H1 (cell line): ENCODE data around the gene KCNK2. TPM values are rescaled to one million over a fixed set of nuclear protein-coding genes. Genes with fewer than 3 reads are reported as not detected.

Source experiments
- CTCF ChIA-PET: fragments of 300-600 bp; sonication (Branson Sonifier 250); formaldehyde crosslinking; loops from one replicate; lab custom pipeline; 2021; ENCODE audit not compliant: partially characterized antibody; lab: Charles Lee
- POLR2A ChIA-PET: fragments of 300-600 bp; sonication (Branson Sonifier 250); formaldehyde crosslinking; loops from one replicate; lab custom pipeline; 2021; ENCODE audit warnings: inconsistent platforms; ENCODE audit not compliant: partially characterized antibody; lab: Charles Lee
- DNase-seq, 2 experiments: peaks; one replicate each; pipeline versions ENCODE4 v3.0.0 to v3.0.0-alpha.2; 2010 to 2022; ENCODE audit warnings: low spot score in 2 of 2, low read depth in 1 of 2, mixed read lengths in 1 of 2
- FAIRE-seq: peaks from 2 replicates; lab custom pipeline; 2011; peaks lifted over from hg19 to GRCh38; lab: Jason Lieb, UNC
- H2AFZ ChIP-seq: 2 replicates; pipeline ENCODE4 v1.8.1; 2012; ENCODE audit warnings: low read length, inconsistent platforms
- H2AK5ac ChIP-seq: 2 replicates; pipeline ENCODE4 v1.6.1; 2013; ENCODE audit warnings: low read depth, low read length
- H2BK120ac ChIP-seq: replicated peaks from 2 replicates; pipeline ENCODE3; 2013; ENCODE audit warnings: low read depth, low read length, inconsistent platforms
- H2BK12ac ChIP-seq: 2 replicates; pipeline ENCODE4 v1.6.1; 2013; ENCODE audit warnings: low read depth, low read length
- H2BK15ac ChIP-seq: 2 replicates; pipeline ENCODE4 v1.6.1; 2013; ENCODE audit warnings: low read length
- H2BK20ac ChIP-seq: 2 replicates; pipeline ENCODE4 v1.6.1; 2013; ENCODE audit warnings: low read length
- H2BK5ac ChIP-seq: 2 replicates; pipeline ENCODE4 v1.6.1; 2013; ENCODE audit warnings: low read depth, low read length
- H3K14ac ChIP-seq: 2 replicates; pipeline ENCODE4 v1.6.1; 2013; ENCODE audit warnings: inconsistent platforms; ENCODE audit not compliant: insufficient read length
- H3K18ac ChIP-seq: 2 replicates; pipeline ENCODE4 v1.6.1; 2013; ENCODE audit warnings: low read length; ENCODE audit errors: extremely low read depth
- H3K23ac ChIP-seq: 2 replicates; pipeline ENCODE4 v1.6.1; 2013; ENCODE audit warnings: inconsistent platforms; ENCODE audit not compliant: insufficient read length
- H3K23me2 ChIP-seq: 2 replicates; pipeline ENCODE4 v1.6.1; 2013; ENCODE audit warnings: low read depth, low read length
- H3K27ac ChIP-seq: 2 replicates; pipeline ENCODE4 v1.6.1; 2011; ENCODE audit warnings: low read depth, low read length, inconsistent platforms
- H3K27me3 ChIP-seq, 4 experiments: replicated peaks in 1 of 4; 1 replicate in 1 of 4; 2 replicates in 3 of 4; pipeline versions ENCODE4 v1.6.1 to v1.8.1; 2011 to 2013; ENCODE audit warnings: low read length in 3 of 4, mild to moderate bottlenecking in 3 of 4, inconsistent platforms in 2 of 4, mixed read lengths in 2 of 4, moderate library complexity in 1 of 4; ENCODE audit not compliant: control insufficient read depth in 3 of 4, insufficient read depth in 3 of 4; ENCODE audit errors: extremely low read depth in 1 of 4
- H3K36me3 ChIP-seq, 4 experiments: 2 replicates each; pipeline versions ENCODE4 v1.6.1 to v1.8.1; 2011 to 2013; ENCODE audit warnings: mild to moderate bottlenecking in 4 of 4, low read length in 3 of 4, moderate library complexity in 2 of 4, control low read depth in 1 of 4, inconsistent platforms in 1 of 4; ENCODE audit not compliant: insufficient read depth in 4 of 4, control insufficient read depth in 2 of 4
- H3K4ac ChIP-seq: replicated peaks from 2 replicates; pipeline ENCODE3; 2013; ENCODE audit warnings: low read length, low read depth, mixed read lengths, inconsistent platforms; ENCODE audit not compliant: insufficient read length
- H3K4me1 ChIP-seq, 4 experiments: replicated peaks in 1 of 4; 1 replicate in 1 of 4; 2 replicates in 3 of 4; pipeline versions ENCODE4 v1.6.1 to v1.8.1; 2011 to 2013; ENCODE audit warnings: low read length in 3 of 4, inconsistent platforms in 2 of 4, mixed read lengths in 1 of 4; ENCODE audit not compliant: insufficient read depth in 4 of 4, control insufficient read depth in 3 of 4
- H3K4me2 ChIP-seq, 2 experiments: 2 replicates each; pipeline versions ENCODE4 v1.6.1 to v1.8.1; 2011 to 2013; ENCODE audit warnings: low read depth in 2 of 2, low read length in 2 of 2, control low read depth in 1 of 2, inconsistent platforms in 1 of 2, mild to moderate bottlenecking in 1 of 2; ENCODE audit not compliant: insufficient read depth in 1 of 2
- H3K4me3 ChIP-seq, 4 experiments: fragments of 200-600, 300-600 bp in 1 of 4; sonication (generic), shearing (Covaris generic), sonication (Bioruptor Twin) in 1 of 4; 2 replicates each; pipeline versions ENCODE4 v1.5.1 to v1.8.1; 2011 to 2016; ENCODE audit warnings: low read length in 4 of 4, low read depth in 3 of 4, control low read depth in 2 of 4, inconsistent platforms in 2 of 4, mild to moderate bottlenecking in 2 of 4, mixed read lengths in 1 of 4, moderate library complexity in 1 of 4; ENCODE audit not compliant: insufficient read depth in 2 of 4; ENCODE audit errors: extremely low read depth in 1 of 4
- H3K56ac ChIP-seq: replicated peaks from 2 replicates; pipeline ENCODE3; 2013; ENCODE audit warnings: low read depth, mild to moderate bottlenecking, mixed read lengths, low read length, inconsistent platforms; ENCODE audit not compliant: insufficient read length
- H3K79me1 ChIP-seq: 2 replicates; pipeline ENCODE4 v1.6.1; 2013; ENCODE audit warnings: low read depth, low read length, control low read depth
- H3K79me2 ChIP-seq, 2 experiments: 2 replicates each; pipeline versions ENCODE4 v1.6.1 to v1.8.1; 2012 to 2013; ENCODE audit warnings: low read length in 2 of 2, mild to moderate bottlenecking in 2 of 2, inconsistent platforms in 1 of 2; ENCODE audit not compliant: insufficient read depth in 2 of 2, control insufficient read depth in 1 of 2
- H3K9ac ChIP-seq, 4 experiments: replicated peaks in 1 of 4; 1 replicate in 1 of 4; 2 replicates in 3 of 4; pipeline versions ENCODE4 v1.6.1 to v1.8.1; 2011 to 2013; ENCODE audit warnings: low read depth in 3 of 4, low read length in 3 of 4, control low read depth in 2 of 4, mild to moderate bottlenecking in 2 of 4, moderate library complexity in 2 of 4, inconsistent platforms in 1 of 4; ENCODE audit errors: extremely low read depth in 1 of 4
- H3K9me3 ChIP-seq, 2 experiments: 2 replicates each; pipeline versions ENCODE4 v1.6.1 to v1.8.1; 2012 to 2013; ENCODE audit warnings: mild to moderate bottlenecking in 2 of 2, moderate library complexity in 2 of 2, control low read depth in 1 of 2, inconsistent platforms in 1 of 2, low read depth in 1 of 2, low read length in 1 of 2, mixed read lengths in 1 of 2; ENCODE audit not compliant: insufficient read depth in 2 of 2
- H4K20me1 ChIP-seq, 2 experiments: replicated peaks in 1 of 2; 2 replicates each; pipeline versions ENCODE3 to v1.8.1; 2011 to 2013; ENCODE audit warnings: inconsistent platforms in 2 of 2, low read length in 2 of 2, mild to moderate bottlenecking in 1 of 2; ENCODE audit not compliant: insufficient read depth in 2 of 2, control insufficient read depth in 1 of 2
- H4K5ac ChIP-seq: 2 replicates; pipeline ENCODE4 v1.6.1; 2013; ENCODE audit warnings: low read length, low read depth, mixed read lengths, inconsistent platforms; ENCODE audit not compliant: insufficient read length
- H4K8ac ChIP-seq: 2 replicates; pipeline ENCODE4 v1.8.0; 2013; ENCODE audit warnings: mild to moderate bottlenecking, moderate library complexity, low read length, inconsistent platforms; ENCODE audit not compliant: insufficient read depth; ENCODE audit errors: extremely low read depth
- H4K91ac ChIP-seq: replicated peaks from 2 replicates; pipeline ENCODE3; 2013; ENCODE audit warnings: low read length, mixed read lengths, inconsistent platforms; ENCODE audit not compliant: insufficient read length
- ATF3 ChIP-seq: IDR thresholded peaks from 2 replicates; pipeline ENCODE4 v1.6.1; 2011; ENCODE audit warnings: low read depth, mild to moderate bottlenecking, low read length; ENCODE audit not compliant: insufficient read depth
- CEBPB ChIP-seq: IDR thresholded peaks from 2 replicates; pipeline ENCODE4 v1.6.1; 2012; ENCODE audit warnings: low read depth, low read length
- GTF2F1 ChIP-seq: IDR thresholded peaks from 2 replicates; pipeline ENCODE4 v1.6.1; 2012; ENCODE audit warnings: low read depth, low read length, improper control_type of control experiment, borderline replicate concordance
- HDAC6 ChIP-seq: IDR thresholded peaks from one replicate; pipeline ENCODE4 v1.7.1; 2012; ENCODE audit warnings: low read depth, mild to moderate bottlenecking, inconsistent platforms, low read length, moderate library complexity
- JUN ChIP-seq: IDR thresholded peaks from 2 replicates; pipeline ENCODE4 v1.6.1; 2011; ENCODE audit warnings: low read depth, mild to moderate bottlenecking, improper control_type of control experiment, low read length
- SIN3A ChIP-seq, 2 experiments: IDR thresholded peaks in 1 of 2; conservative IDR thresholded peaks in 1 of 2; 2 replicates each; pipeline ENCODE4 v1.6.1; 2011 to 2012; ENCODE audit warnings: low read length in 2 of 2, improper control_type of control experiment in 1 of 2, low read depth in 1 of 2, mild to moderate bottlenecking in 1 of 2
- SP1 ChIP-seq: IDR thresholded peaks from 2 replicates; pipeline ENCODE4 v1.6.1; 2011; ENCODE audit warnings: low read depth, low read length
- YY1 ChIP-seq: IDR thresholded peaks from 2 replicates; pipeline ENCODE4 v1.6.1; 2011; ENCODE audit warnings: low read depth, mild to moderate bottlenecking, low read length
- WGBS, 2 experiments: shearing (Covaris generic) in 1 of 2; methylation state at CpG; one replicate each; pipeline versions ENCODE4 v1.1.6 to v1.1.7; 2013 to 2015; ENCODE audit warnings: low lambda C conversion rate in 2 of 2, mixed read lengths in 2 of 2, inconsistent platforms in 1 of 2, low coverage in 1 of 2, missing lambda C conversion rate in 1 of 2; ENCODE audit not compliant: insufficient replicate concordance in 2 of 2, insufficient coverage in 1 of 2, insufficient read length in 1 of 2; ENCODE audit errors: extremely low coverage in 1 of 2, missing lambda C conversion rate in 1 of 2; 5-methylcytosine and 5-hydroxymethylcytosine counted together
- polyA plus RNA-seq, 7 experiments: library from polyadenylated mRNA; depleted of rRNA in 3 of 7; stranded (reverse) in 5 of 7; unstranded in 2 of 7; fragments of >200 nt in 5 of 7; fragments of 200-250 nt in 2 of 7; gene quantifications; 1 replicate in 5 of 7; 2 replicates in 1 of 7; 4 replicates in 1 of 7; pipeline versions ENCODE4 v1.2.1 to v1.2.3, GENCODE V29; 2011 to 2013; ENCODE audit warnings: missing spikeins in 2 of 7, mixed read lengths in 2 of 7
- total RNA-seq: library from RNA; stranded (reverse); fragmentation: NEBNext Ultra II Directional; extraction: Animal tissue kit (Norgen Biotek cat#: 25700); gene quantifications from 2 replicates; pipeline ENCODE4 v1.2.1, GENCODE V29; 2021

KCNK2 gene
- total and polyA plus RNA-seq, 2 of the 8 experiments (the other 6 are each of a cell fraction or from before 2014, with no cell fraction given) = 0.59 to 1.2 TPM

- H4K20me1 ChIP-seq = no peaks in the 10 kb centered on the region
- no peak overlapping the region for H3K9ac ChIP-seq
- no peak overlapping the region for H3K27ac ChIP-seq
- 0 out of 7 replicates have a peak, but pooled peaks cover 0 to 3% (median 0%) of the 10 kb centered on the region in 4 experiments for H3K4me1 ChIP-seq
- 100% methylated on average over 1 of the region's 1 CpG; no CpG with 5 or more reads in 1 of the 2 experiments for WGBS, 2 experiments
- H3K79me1 ChIP-seq = no peaks in the 10 kb centered on the region
- H2BK20ac ChIP-seq = no peak overlapping the region
- no peaks in the 10 kb centered on the region for H3K27me3 ChIP-seq
- no peak overlapping the region for H2BK12ac ChIP-seq
- POLR2A ChIA-PET = no interaction called here
- H3K9me3 ChIP-seq = no peaks in the 10 kb centered on the region
- H3K23me2 ChIP-seq = no peaks in the 10 kb centered on the region
- H3K23ac ChIP-seq = no peak overlapping the region
- no peak overlapping the region for H2BK5ac ChIP-seq
- DNase-seq (no peak), FAIRE-seq (no peak)
- no peak overlapping the region for H2AFZ ChIP-seq
- CTCF ChIA-PET = interaction anchor here (1.2 to 2.8 kb wide), 2 partner anchors 10 to 114 kb away, joined by 4 to 20 read pairs; no protein-coding TSS in a partner anchor
- no peak overlapping the region for H3K18ac ChIP-seq
- TF ChIP-seq SP1 (no peak), GTF2F1 (no peak), ATF3 (no peak), HDAC6 (no peak), YY1 (no peak), JUN (no peak), CEBPB (no peak), SIN3A (conservative IDR thresholded peaks at IDR 0.05 in 1 of 2, IDR thresholded peaks at IDR 0.05 in 1 of 2; ENCODE audit: low read depth in 1 of 2, low read length in 2 of 2) (no peak)
- no peak overlapping the region for H3K56ac ChIP-seq
- H2AK5ac ChIP-seq = no peak overlapping the region
- no peak overlapping the region for H4K91ac ChIP-seq
- H2BK15ac ChIP-seq = no peak overlapping the region
- no peak overlapping the region for H2BK120ac ChIP-seq
- no peak overlapping the region for H4K8ac ChIP-seq
- H3K4me3 ChIP-seq = no peak overlapping the region
- H3K79me2 ChIP-seq = no peaks in the 10 kb centered on the region
- H3K14ac ChIP-seq = no peak overlapping the region
- no peaks in the 10 kb centered on the region for H3K36me3 ChIP-seq
- no peak overlapping the region for H3K4ac ChIP-seq
- H4K5ac ChIP-seq = no peak overlapping the region
- H3K4me2 ChIP-seq = no peak overlapping the region
Measured at GRCh38 chr1:215156232-215156631, 73.7 kb downstream of the KCNK2 start.
